GM18861 (cell line): ENCODE data around the gene RBM34.
"Not testable (repeated sequence)": the region's sequence is repeated elsewhere in the genome, so short reads cannot be mapped to it uniquely, and the experiment has no call there.

Source experiments
- ATAC-seq: cut with Tn5 transposase; IDR thresholded peaks from one replicate; pipeline ENCODE4 v1.9.1; 2021; ENCODE audit not compliant: unreplicated experiment

Gene RBM34

GRCh38 chr1:235093013-235093695 is 67.9 kb downstream of the RBM34 start:
- no peak for ATAC-seq

- not testable (repeated sequence) for ATAC-seq
Observed at GRCh38 chr1:235092415-235092814, 68.6 kb downstream of the RBM34 start.

- ATAC-seq = not testable (repeated sequence)
Observed at GRCh38 chr1:235092045-235092406, 69.0 kb downstream of the RBM34 start.

- not testable (repeated sequence) for ATAC-seq
Observed at GRCh38 chr1:235091319-235092044, 69.6 kb downstream of the RBM34 start.

GRCh38 chr1:235090406-235091069 is 70.5 kb downstream of the RBM34 start:
- ATAC-seq = no peak

- ATAC-seq = no peak
Observed at GRCh38 chr1:235088907-235089306, 72.1 kb downstream of the RBM34 start.

- no peak for ATAC-seq
Observed at GRCh38 chr1:235088430-235088829, 72.6 kb downstream of the RBM34 start.

GRCh38 chr1:235087906-235088305 is 73.1 kb downstream of the RBM34 start:
- no peak for ATAC-seq

GRCh38 chr1:235085411-235086117 is 75.5 kb downstream of the RBM34 start:
- ATAC-seq = not testable (repeated sequence)
